DMS 273 treated with DMSO at 0.1 percent for 48 hours (cell line): ENCODE results near the gene SLC4A1.
"Not testable (repeated sequence)": the region's sequence is repeated elsewhere in the genome, so short reads cannot be mapped to it uniquely, and the experiment has no call there.

Source experiments
- DNase-seq: peaks from one replicate; lab custom pipeline; 2025; lab: John Stamatoyannopoulos, UW

SLC4A1 gene

DNA sequence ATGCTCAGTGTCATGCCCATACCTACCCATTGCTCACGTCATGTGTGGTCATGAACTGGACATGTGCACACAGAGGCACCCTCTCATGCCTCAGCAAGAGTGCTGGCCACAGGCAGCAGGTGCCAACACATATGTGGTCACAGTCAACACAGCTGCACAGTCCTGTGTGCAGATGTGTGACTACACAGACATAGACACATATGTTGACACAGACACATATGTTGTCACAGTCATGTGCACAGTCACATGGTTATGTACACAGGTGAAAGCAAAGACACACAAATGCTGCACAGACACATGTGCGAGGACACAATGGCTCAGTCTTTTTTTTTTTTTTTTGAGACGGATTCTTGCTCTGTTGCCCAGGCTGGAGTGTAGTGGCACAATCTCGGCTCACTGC, 11.3 kb downstream of the SLC4A1 start:
- no peak for DNase-seq

DNA sequence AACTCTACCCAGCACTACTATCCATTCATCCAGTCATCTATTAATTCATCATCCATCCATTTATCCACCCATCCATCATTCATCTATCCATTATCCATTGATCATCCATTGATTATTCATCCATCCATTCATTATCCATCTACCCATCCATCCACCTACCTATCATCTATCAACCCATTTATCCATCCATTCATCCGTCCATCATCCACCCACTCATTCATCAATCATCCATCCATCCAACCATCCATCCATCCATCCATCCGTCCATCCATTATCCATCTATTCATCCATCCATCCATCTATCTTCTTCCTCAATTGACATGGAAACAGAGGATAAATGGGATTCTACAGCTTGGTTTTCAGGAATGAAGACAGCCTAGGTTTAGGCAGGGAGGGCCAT, 12.0 kb downstream of the SLC4A1 start:
- DNase-seq, result no peak

DNA sequence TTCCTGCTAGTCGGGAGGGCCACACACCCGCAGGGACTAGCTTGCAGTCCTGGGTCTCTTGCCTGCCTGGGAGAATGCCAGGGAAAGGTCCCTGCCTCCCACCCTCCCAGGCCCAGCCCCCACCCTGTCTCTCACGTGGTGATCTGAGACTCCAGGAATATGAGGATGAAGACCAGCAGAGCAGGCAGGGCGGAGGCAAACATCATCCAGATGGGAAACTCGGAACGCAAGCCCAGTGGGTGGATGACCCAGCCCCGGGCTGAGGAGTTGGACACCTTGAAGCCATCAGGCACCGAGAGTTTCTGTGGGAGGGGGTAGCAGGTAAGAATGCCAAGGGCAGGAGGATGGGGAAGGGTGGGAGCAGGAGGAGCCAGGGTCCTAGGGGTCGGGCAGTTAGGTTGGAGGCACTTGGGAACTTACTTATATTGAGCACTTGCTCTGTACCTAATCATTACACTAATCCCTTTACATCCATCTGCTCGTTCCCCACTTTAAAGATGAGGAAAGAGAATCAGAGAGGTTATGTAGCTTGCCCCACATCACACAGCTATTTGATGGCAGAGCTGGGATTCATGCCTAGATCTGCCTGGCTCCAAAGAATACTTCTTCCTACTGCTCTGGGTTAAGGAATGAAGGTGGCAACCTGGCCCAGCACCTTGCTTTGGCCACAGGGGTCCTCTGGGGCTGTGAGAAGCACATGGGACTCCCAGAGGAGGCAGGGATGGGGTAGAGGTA, 13.4 kb downstream of the SLC4A1 start:
- DNase-seq, result no peak

DNA sequence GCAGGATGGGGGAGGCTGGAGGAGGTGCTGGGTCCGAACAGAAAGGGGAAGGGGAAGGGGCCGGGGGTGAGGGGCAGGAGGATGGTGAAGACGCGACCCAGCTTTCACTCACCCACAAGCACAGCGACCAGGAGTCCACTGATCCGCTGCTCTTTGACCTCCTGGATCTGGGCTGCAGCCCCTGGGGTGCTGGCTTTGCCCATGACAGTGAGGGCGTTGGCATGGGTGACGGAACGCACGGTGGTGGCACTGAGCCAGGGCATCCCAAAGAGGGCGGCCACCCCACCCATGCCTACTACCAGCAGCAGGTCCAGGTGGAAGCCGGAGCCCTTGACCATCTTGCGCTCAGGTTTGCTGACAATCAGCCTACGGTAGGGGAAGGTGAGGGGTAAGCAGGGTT, 14.9 kb downstream of the SLC4A1 start:
- DNase-seq, result no peak

DNA sequence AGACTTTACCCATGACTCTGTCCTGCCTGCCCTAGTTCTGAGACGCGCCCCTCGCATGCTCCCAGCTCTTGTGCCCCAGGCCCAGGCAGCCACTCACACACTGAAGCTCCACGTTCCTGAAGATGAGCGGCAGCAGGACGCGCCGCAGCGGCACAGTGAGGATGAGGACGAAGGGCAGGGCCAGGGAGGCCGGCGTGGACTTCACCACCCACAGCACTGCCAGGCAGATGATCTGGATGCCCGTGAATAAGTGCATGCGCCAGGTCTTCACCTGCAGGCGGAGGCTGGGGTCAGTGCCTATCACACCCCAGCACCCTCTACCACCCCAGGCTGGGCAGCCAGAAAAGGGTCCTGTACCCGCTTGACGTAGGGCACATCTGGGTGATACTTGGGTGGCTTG, 16.9 kb downstream of the SLC4A1 start:
- no peak for DNase-seq

DNA sequence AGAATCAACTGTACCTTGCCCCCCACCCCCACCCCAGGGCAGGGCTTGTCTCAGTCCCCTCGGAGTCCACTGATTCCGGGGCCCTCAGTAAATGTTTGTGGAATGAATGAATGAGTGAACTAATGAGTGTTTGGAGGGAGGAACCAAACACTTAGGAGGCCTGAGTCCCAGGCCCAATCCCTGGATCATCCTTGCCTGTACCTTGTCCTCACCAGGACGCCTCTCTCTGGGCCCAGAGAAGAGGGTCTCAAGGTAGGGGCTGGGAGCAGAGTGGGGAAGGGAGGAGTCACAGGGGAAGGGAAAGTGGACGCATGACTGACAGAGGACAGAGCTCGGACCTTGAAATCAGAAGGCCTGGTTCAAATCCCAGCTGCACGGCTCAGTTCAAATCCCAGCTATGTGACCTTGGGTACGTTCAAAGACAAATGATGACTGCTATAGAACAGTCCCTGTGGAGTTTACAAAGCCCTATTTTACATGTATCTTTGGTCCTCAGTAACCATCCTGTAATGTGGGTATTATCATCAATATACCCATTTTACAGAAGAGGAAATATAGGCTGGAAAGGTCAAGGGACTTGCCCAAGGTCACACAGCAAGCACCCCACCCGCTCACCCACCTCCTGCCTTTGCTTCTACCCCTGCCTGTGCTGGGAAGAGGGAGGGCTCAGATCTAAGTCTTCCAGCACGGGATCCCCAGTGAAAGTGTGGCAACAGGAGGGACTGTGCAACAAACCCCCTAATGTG, 18.3 kb downstream of the SLC4A1 start:
- DNase-seq, result no peak

DNA sequence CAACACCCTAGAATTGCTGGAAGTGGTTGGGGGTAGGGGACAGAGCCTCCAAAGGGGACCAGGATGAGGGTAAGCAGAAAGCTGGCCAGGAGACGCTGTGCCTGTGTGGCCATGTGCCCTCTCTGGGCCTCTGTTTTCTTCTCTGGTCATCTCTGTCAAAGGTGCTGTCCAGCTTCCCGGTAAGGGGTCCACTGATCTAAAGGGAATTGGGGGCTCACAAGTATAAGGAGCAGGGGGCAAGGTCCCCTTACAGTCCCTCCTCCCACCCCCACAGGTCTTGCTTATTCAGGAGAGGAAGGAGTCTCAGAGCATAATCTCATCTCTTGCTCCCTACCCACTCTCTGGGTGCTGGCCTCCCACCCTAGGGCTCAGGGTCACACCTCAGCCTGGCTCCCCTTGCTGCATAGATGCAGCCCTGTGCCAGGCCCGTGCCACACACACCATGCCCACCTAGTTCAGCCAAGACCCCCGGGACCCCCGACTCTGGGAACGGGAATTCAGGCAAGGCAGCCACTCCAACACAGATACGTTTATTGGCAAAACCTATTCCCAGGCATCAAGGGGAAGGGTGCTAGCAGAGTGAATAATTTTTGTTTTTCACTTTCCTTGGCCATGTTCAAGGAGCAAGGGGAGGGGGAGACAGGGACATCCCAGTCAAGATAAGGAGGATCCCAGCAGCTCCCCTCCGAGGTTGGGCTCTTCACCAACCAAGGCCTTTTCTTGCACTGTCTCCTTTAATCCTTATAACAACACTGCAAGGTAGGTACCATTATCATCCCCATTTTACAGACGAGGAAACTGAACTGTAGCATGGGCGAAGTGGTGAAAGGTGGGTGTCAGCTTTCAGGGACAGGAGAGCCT, 19.8 kb downstream of the SLC4A1 start:
- no peak for DNase-seq

DNA sequence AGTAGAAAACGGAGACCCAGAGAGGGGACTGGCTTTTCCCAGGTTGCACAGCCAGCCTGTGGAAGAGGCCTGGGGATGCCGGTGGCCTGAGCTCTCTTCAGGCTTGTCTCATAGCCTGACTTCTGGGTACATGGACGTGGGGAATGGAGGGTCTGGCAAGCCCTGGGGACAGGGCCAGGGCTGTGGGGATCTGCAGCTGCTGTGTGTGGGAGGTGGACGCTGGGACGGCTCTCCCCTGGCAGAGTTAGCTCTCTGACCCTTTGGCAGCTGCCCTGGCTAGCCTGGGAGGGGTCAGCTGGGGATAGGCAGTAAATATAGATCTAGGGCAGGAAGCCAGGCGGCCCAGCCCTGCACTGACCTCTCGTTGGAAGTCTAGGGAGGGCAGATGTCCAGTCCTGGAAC, 20.5 kb downstream of the SLC4A1 start:
- no peak for DNase-seq

DNA sequence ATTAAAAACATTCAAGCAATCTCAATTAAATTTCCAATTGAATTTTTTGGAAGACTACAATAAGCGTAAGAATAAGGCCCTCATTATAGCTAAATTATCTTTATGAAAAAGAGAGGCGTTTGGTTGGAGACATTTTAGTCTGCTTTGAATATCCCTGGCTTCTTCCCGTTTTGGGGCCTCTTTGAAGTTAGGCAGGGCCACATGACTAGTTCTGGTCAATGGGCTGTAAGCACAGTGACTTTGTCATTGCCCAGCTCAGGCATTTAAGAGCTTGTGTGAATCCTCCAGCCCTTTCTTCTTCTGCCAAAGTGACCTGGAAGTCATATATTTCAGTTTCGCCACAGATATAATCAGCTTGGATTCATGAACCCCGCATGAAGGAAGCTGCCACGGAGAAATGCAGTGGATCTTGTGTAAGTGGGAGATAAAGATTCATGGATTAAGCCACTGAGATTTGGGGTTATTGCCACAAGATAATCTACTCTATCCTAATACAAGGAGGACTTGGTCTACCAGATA, 26.8 kb downstream of the SLC4A1 start:
- no peak for DNase-seq

DNA sequence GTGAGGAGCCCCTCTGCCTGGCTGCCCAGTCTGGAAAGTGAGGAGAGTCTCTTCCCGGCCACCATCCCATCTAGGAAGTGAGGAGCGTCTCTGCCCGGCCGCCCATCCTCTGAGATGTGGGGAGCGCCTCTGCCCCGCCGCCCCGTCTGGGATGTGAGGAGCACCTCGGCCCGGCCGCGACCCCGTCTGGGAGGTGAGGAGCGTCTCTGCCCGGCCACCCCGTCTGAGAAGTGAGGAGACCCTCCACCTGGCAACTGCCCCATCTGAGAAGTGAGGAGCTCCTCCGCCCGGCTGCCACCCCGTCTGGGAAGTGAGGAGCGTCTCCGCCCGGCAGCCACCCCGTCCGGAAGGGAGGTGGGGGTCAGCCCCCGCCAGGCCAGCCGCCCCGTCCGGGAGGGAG, 30.0 kb downstream of the SLC4A1 start:
- not testable (repeated sequence) for DNase-seq

DNA sequence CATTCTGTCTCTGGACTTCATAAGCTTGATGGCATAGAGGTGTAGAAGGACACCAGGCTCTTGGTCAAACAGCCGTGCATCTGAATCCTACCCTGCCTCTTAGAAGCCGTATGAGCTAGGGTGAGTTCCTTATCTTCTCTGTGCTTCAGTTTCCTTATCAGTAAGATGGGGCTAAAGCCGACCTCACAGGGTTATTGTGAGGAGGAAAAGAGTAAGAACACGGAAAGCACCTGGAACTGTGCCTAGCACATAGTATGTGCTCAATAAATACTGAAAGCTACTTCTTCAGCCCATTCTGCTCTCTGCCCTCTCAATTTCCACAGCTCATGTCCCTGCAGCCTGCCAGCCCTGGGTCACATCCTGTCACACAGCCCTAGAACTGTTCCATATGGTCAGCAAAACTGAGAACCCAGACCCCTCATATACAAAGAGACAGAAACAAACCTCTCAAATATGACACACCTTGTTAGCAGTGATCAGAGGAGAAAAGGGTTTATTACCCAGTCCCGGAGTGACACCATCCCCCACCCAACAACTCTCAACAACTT, 31.4 kb downstream of the SLC4A1 start:
- DNase-seq, result no peak

DNA sequence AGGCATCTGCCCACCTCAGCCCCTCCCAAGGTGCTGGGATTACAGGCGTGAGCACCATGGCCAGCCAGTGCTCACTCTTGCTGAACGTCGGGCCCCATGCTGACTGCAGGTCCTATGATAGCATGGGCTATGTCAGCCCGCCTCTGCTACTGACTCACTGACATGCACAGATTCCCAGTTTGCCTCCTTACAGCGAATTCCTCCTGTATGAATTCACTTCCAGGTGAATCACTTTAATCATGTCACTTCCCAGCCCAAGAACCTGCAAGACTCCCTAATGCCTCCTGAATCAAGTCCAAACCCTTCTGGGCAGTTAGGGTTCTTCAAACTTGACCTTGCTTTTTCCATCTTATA, 32.4 kb downstream of the SLC4A1 start:
- DNase-seq, result no peak

DNA sequence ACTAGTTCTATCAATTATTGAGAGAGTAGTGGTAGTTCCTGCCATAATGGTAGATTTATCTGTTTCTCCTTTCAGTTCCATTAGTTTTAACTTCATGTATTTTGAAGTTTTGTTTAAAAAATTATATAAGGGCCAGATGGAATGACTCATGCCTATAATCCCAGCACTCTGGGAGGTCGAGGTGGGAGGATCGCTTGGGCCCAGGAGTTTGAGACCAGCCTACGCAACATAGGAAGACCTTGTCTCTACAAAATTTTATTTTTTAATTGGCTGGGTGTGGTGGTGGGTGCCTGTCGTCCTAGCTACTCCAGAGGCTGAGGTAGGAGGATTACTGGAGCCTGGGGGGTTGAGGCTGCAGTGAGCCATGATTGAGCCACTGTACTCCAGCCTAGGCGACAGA, 34.4 kb downstream of the SLC4A1 start:
- DNase-seq, result no peak

DNA sequence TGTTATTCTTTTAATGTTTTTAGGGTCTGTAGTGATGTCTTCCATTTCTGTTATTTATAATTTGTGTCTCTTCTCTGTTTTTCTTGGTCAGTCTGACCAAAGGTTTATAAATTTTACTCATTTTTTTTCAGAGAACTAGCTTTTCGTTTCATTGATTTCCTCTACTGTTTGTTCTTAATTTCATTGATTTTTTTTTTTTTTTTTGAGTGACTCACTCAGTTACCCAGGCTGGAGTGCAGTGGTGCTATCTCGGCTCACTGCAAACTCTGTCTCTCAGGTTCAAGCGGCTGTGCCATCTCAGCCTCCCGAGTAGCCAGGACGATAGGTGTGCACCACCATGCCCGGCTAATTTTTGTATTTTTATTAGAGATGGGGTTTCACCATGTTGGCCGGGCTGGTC, 35.9 kb downstream of the SLC4A1 start:
- DNase-seq, result no peak

DNA sequence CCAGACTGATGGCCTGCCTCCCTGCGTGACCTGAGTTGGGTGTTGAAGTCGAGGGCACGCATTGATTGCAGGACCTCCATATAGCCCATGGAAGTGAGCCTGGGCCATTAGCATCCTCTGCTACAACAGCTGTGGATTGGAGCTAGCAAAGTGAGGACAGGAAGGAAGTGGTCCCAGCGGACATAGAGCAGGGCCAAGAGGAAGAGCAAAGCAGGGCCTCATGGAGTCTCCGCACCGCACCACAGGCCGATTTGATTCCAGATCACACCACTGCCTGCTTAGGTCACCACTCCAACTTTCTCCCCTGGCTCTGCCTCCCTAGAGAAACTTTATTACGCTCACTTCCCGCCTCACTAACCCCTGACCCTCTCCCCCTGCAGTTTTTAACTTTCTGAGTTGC, 37.8 kb downstream of the SLC4A1 start:
- no peak for DNase-seq

DNA sequence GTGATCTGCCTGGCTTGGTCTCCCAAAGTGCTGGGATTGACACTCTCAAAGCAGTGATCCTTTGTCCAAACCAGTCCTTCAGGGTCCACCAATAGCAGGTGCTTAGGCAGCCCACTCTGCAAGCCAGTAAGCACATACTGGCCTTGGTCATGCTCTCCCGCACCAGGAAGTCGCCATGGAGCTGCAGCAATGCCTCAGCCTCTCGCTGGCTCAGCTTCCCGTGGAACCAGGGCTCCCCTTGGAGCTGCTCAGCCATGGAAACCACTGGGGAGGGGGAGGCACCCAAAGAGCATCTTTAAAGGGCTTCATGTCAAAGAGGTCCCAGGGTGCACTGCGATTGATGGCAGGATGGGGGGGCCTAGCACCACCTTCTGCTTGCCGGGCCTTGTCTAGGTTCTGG, 38.8 kb downstream of the SLC4A1 start:
- no peak for DNase-seq

DNA sequence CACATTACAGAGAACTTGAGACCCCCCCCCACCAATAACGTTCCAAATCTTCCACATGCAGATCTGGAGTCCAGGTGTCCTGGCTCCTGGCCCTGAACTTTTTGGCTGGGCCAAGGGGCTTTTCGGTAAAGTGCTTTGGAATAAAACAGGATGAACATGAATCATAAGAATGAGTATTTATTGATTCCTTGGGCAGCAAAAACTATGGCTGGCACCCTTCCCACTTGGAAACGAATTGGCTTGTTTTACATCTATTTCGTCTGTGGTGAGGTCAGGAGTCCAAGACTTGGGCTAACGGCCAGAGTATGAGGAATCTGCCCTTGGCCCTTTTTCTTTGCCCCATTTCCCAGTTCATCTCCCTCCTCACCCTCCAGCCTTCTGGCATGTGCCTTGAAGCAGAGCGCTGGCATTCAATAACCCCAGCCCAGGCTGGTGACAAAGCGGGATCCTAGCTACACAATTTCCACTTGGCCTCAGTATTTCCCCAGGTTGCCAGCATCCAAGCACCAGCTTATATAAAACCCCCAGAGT, 44.3 kb downstream of the SLC4A1 start:
- peak; percentile 53 for DNase-seq

DNA sequence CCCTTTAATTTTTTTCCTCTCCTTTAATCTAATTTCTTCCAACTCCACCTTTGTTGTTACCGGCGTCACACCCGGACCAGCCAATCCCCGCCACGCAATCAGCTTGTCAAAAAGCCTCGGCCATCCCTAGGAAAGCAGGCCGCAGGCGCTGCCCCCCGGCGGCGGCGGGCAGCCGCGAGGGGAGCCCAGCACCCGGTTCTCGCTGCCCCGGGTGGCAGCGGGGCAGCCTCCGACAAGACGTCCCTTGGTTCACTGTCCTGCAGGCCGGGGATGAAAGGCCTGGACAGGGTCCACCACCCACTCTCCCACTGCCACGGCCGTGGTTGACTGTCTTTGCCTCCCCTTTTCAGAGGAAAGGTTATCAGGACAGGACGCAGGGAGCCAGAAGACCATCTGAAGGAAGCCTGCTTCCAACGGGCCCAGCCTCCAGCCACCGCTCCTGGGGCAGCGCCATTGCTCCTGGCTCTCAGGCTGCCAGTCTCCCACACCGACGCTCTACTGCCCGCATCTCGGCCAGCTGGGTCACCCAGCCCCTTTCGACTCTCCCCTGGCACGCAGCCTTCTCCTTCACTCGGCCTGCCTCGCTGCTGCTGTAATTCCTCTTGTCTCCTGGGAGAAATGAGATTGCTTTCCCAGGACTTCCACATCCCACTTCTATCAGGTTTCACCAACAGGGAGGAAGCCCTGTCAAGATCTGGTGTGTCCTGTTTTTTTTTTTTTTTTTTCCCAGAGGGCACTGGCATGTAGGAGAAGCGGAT, 45.6 kb downstream of the SLC4A1 start:
- DNase-seq, result peak; percentile 89

DNA sequence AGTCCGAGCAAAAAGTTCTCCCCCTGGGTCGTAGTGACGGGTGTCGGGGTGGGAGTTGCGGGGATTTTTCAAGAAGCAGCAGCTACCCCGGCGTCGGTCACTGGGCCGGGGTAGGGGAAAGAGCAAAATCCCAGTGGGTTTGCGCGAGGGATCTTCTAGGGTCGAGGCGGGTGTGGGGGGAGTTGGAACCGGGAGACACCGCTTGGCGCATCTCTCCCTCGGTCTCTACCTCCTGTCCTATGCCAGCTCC, 46.1 kb downstream of the SLC4A1 start:
- no peak for DNase-seq

DNA sequence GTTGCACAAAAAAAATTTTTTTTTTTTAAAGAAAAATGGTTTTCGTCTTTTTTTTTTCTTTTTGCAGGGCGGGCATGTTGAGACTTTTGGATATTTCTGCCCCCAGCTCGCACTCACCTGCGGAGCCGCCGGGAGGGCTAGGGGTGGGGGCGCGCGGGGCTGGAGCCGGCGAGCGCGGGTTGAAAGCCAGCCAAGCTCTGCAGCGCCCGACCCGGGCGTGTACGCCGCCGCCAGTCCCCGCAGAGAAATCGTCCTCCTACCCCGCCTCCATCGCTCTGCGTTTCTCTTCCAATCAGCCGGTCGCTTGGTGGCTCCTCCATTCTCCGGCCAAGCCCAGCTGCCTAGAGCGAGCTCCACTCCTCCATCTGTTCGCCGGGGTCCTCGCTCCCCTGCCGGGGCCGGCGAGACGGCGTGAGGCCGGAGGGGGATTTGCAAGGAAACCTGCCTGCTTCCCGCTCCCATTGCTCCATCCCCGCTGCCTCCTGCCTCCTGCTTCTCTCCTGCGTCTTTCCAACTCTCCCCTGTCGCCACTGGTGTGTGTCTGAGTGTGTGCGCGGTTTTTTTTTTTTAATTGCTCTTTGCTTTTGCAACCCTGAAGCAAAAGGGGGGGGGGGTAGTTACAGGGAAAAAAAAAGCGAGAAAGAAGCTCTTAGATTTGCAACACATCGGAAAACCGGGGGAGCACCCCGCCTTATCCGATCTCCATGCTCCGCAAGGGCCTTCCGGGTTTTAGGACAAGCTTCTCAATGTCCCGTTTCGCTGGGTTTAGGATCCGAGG, 46.7 kb downstream of the SLC4A1 start:
- peak; percentile 83 for DNase-seq
